Esophagus squamous epithelium (tissue), 4 donors: ENCODE results near the gene OTUD5.

Experiments
- POLR2A ChIP-seq, 4 donors: fragments of 450-650 bp; IDR thresholded peaks; one replicate each; pipeline ENCODE4 v1.6.1; 2017; ENCODE audit warnings: antibody characterized with exemption in 4 of 4, mild to moderate bottlenecking in 4 of 4, moderate library complexity in 3 of 4
- TF ChIP-seq, protein P1 (sequence below), 6 experiments: fragments of 450-650 bp in 4 of 6; fragments of 200-600 bp in 2 of 6; sonication (generic) in 2 of 6; IDR thresholded peaks; one replicate each; pipeline ENCODE4 v1.5.1; 2016 to 2019; ENCODE audit warnings: antibody characterized with exemption in 6 of 6, mild to moderate bottlenecking in 4 of 6, moderate library complexity in 4 of 6

GRCh38 chrX:48901069-48901468 lies 56.3 kb downstream of the OTUD5 start:
- TF ChIP-seq, protein P1, sequence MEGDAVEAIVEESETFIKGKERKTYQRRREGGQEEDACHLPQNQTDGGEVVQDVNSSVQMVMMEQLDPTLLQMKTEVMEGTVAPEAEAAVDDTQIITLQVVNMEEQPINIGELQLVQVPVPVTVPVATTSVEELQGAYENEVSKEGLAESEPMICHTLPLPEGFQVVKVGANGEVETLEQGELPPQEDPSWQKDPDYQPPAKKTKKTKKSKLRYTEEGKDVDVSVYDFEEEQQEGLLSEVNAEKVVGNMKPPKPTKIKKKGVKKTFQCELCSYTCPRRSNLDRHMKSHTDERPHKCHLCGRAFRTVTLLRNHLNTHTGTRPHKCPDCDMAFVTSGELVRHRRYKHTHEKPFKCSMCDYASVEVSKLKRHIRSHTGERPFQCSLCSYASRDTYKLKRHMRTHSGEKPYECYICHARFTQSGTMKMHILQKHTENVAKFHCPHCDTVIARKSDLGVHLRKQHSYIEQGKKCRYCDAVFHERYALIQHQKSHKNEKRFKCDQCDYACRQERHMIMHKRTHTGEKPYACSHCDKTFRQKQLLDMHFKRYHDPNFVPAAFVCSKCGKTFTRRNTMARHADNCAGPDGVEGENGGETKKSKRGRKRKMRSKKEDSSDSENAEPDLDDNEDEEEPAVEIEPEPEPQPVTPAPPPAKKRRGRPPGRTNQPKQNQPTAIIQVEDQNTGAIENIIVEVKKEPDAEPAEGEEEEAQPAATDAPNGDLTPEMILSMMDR (IDR thresholded peaks at IDR 0.05) = no peak
- TF ChIP-seq POLR2A (IDR thresholded peaks at IDR 0.05) = no peak
